BJ (cell line): ENCODE data around the gene CLECL1. TPM values are rescaled to one million over a fixed set of nuclear protein-coding genes. Genes with fewer than 3 reads are reported as not detected.

Experiments
- CTCF ChIA-PET: fragments of 350-600 bp; formaldehyde crosslinking; extraction: SDS; loops from one replicate; lab custom pipeline; 2021; ENCODE audit warnings: antibody characterized with exemption, inconsistent platforms; lab: Yijun Ruan, JAX
- POLR2A ChIA-PET: fragments of 300-600 bp; sonication (Branson Sonifier 250); formaldehyde crosslinking; extraction: SDS; loops from one replicate; lab custom pipeline; 2021; ENCODE audit warnings: antibody characterized with exemption; lab: Charles Lee
- DNase-seq: peaks from one replicate; pipeline ENCODE4 v3.0.0-alpha.2; 2011; ENCODE audit warnings: low read depth
- H3K27me3 ChIP-seq: 2 replicates; pipeline ENCODE4 v1.6.0; 2011; ENCODE audit warnings: low read length; ENCODE audit not compliant: control insufficient read depth, insufficient read depth
- H3K36me3 ChIP-seq: 2 replicates; pipeline ENCODE4 v1.5.1; 2011; ENCODE audit warnings: low read length; ENCODE audit not compliant: control insufficient read depth, insufficient read depth
- H3K4me3 ChIP-seq: 2 replicates; pipeline ENCODE4 v1.5.1; 2011; ENCODE audit warnings: low read depth, mild to moderate bottlenecking, control low read depth, low read length
- polyA minus RNA-seq: library from RNA; depleted of rRNA, polyadenylated mRNA; stranded (reverse); fragments of >200 nt; gene quantifications from 2 replicates; pipeline ENCODE4 v1.2.3, GENCODE V29; 2011; rRNA and poly(A)+ RNA removed
- polyA plus RNA-seq: library from polyadenylated mRNA; depleted of rRNA; stranded (reverse); fragments of >200 nt; gene quantifications from 2 replicates; pipeline ENCODE4 v1.2.3, GENCODE V29; 2011; rRNA removed
- TF ChIP-seq, protein P1 (sequence below): IDR thresholded peaks from 2 replicates; pipeline ENCODE4 v1.5.1; 2011; ENCODE audit warnings: low read depth, mild to moderate bottlenecking, control low read depth, inconsistent platforms, low read length, moderate library complexity; ENCODE audit not compliant: insufficient read depth

The CLECL1 gene
- not detected in 2 replicates for polyA plus RNA-seq
- not detected in 2 replicates for polyA minus RNA-seq

DNA sequence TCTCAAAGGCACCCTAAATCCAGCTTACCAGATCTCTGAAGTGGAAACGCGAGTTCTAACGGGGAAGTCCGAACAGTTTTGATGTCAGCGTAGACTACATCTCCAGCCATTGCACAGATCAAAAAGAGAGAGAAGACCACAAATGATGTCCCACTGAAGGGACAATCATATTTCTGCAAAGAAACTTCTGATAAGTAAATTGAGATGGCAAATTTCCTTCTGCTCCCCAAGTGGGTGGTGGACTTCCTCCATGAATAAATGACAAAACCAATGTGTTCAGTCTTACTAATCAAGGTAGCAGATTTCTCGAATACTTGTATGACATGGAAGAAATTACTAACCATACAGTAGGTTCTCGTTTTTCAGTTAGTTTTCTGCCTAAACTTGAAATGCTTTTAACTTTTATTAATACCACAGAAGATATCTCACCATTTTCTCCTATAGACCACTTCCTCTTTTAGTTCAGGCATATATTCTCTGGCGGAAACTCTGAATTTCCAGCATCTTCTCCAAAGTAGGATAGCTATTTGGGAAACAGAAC is at the start of gene CLECL1:
CLECL1 (minus strand) TSS at position 177 of the 541 bp plus-strand sequence.
- no peak for DNase-seq
- Histone ChIP-seq H3K36me3 (no peaks in the 10 kb centered on the region), H3K27me3 (no peaks in the 10 kb centered on the region), H3K4me3 (no peak within 1 kb of the TSS)
- CTCF ChIA-PET, result interaction anchor here (1.2 to 1.5 kb wide), 2 partner anchors 11 to 22 kb away, joined by 3 to 7 read pairs; no protein-coding TSS in a partner anchor
- POLR2A ChIA-PET, result no interaction called here
- TF ChIP-seq, protein P1, sequence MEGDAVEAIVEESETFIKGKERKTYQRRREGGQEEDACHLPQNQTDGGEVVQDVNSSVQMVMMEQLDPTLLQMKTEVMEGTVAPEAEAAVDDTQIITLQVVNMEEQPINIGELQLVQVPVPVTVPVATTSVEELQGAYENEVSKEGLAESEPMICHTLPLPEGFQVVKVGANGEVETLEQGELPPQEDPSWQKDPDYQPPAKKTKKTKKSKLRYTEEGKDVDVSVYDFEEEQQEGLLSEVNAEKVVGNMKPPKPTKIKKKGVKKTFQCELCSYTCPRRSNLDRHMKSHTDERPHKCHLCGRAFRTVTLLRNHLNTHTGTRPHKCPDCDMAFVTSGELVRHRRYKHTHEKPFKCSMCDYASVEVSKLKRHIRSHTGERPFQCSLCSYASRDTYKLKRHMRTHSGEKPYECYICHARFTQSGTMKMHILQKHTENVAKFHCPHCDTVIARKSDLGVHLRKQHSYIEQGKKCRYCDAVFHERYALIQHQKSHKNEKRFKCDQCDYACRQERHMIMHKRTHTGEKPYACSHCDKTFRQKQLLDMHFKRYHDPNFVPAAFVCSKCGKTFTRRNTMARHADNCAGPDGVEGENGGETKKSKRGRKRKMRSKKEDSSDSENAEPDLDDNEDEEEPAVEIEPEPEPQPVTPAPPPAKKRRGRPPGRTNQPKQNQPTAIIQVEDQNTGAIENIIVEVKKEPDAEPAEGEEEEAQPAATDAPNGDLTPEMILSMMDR, result no peak

DNA sequence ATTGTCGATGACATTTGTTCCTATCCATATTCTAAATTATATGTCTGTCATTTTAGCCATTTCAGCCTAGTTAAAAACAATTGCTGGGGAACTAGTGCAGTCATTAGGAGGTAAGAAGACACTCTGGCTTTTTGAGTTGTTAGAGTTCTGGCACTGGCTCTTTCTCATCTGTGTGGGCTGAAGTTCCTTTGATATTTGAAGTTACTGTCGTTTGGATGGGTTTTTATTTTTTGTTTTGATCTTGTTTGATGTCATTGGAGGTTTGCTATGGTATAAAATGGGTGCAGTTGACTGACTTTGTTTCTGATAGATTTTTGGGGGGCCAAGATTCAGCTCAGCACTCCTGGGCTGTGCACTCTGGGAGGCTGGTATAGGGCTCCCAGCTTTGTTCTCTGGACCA is 48.5 kb upstream of the CLECL1 start:
- ChIA-PET POLR2A (no interaction called here), CTCF (interaction anchor here (0.6 kb wide), 2 partner anchors 31 to 32 kb away, joined by 3 to 4 read pairs; no protein-coding TSS in a partner anchor)
- H3K27me3 ChIP-seq, result no peaks in the 10 kb centered on the region
- no peak overlapping the region for H3K4me3 ChIP-seq
- TF ChIP-seq, protein P1, result no peak
- no peak for DNase-seq
- no peaks in the 10 kb centered on the region for H3K36me3 ChIP-seq

DNA sequence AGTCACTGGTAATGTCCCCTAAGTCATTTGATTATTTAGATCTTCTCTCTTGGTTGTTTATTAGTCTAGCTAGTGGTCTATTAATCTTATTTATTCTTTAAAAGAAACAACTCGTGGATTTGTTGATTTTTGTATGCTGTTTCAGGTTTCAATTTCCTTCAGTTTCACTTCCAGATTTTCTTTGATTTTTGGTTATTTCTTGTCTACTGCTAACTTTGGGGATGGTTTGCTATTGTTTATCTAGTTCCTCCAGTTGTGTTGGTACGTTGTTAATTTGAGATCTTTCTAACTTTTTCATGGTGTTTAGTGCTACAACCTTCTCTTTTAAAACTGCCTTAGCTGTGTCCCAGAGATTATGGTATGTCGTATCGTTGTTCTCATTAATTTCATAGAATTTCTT is 46.3 kb upstream of the CLECL1 start:
- no peak for DNase-seq
- ChIA-PET CTCF (interaction anchor here (1.4 to 1.8 kb wide), 2 partner anchors 28 to 30 kb away, joined by 3 to 7 read pairs; no protein-coding TSS in a partner anchor), POLR2A (no interaction called here)
- Histone ChIP-seq H3K4me3 (no peak overlapping the region), H3K27me3 (no peaks in the 10 kb centered on the region), H3K36me3 (no peaks in the 10 kb centered on the region)
- TF ChIP-seq, protein P1, result no peak

DNA sequence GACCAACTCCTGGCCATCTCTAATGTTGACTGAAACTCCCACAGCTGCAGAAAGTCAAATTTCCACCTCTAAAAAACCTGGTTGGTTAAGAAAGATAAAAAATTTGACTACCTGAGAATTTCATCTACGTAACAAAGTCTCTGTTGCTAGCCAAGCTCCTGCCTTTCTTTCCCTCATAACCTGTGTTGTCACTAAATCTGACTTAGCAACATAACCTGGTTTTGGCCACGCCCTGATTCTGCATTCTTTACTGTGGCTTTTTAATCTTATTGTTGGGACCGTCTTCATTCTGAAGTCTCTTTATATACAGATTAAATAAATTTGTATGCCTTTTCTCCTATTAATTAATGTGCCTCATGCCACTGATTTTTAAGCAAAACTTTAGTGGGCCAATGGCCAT is 43.9 kb upstream of the CLECL1 start:
- TF ChIP-seq, protein P1, result no peak
- no peak overlapping the region for H3K4me3 ChIP-seq
- no peak for DNase-seq
- ChIA-PET CTCF (no interaction called here), POLR2A (no interaction called here)
- H3K27me3 ChIP-seq, result no peaks in the 10 kb centered on the region
- H3K36me3 ChIP-seq, result no peaks in the 10 kb centered on the region

DNA sequence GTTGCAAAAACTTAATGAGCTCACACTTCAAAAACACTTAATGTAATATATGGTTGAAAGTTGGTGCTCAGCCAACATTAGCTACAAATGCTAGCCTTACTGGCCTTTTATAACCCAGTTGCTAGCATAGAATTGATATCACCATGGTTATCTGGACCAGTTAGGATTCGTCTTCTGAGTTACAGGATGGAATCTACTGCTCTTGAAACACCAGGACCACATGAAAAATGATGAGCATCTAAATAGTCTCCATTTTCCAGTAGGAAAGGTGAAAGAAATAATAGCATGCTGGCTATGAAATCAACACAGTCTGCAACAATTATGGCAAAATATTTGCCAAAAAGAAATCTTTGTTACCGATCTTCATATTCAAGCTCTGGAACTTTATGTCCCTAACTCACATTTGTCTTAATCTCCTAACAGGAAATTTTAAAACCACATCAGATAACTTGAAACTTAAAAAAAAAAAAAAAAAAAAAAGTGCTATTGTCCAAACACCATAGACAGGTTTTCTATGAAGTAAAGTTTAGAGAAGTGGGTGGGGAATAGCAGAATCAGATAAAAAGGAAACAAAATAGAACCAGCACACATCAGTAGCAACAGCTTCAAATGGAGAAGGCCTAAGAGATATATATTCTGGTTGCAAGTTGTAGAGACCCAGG is 40.5 kb upstream of the CLECL1 start:
- DNase-seq, result no peak
- TF ChIP-seq, protein P1, result no peak
- POLR2A ChIA-PET, result no interaction called here
- no peaks in the 10 kb centered on the region for H3K27me3 ChIP-seq
- H3K4me3 ChIP-seq, result no peak overlapping the region
- CTCF ChIA-PET, result interaction anchor here (2.4 kb wide), 1 partner anchor 23 kb away, joined by 15 read pairs; no protein-coding TSS in a partner anchor
- no peaks in the 10 kb centered on the region for H3K36me3 ChIP-seq
